HAP-1 (cell line): ENCODE measurements around the gene ERGIC1.

Experiments used
- DNase-seq, 2 experiments: peaks; one replicate each; pipeline ENCODE4 v3.0.0-alpha.2; 2016 to 2020; ENCODE audit warnings: low spot score in 2 of 2
- H3K27me3 ChIP-seq: fragments of 250-450 bp; sonication (Bioruptor Pico); 2 replicates; pipeline ENCODE4 v1.5.1; 2020; ENCODE audit warnings: low read depth, mild to moderate bottlenecking, moderate library complexity
- H3K36me3 ChIP-seq: fragments of 250-450 bp; sonication (Bioruptor Pico); replicated peaks from 2 replicates; pipeline ENCODE4 v1.5.1; 2020; ENCODE audit warnings: mild to moderate bottlenecking
- H3K4me1 ChIP-seq: fragments of 250-450 bp; sonication (Bioruptor Pico); 2 replicates; pipeline ENCODE4 v1.5.1; 2020; ENCODE audit warnings: mild to moderate bottlenecking
- H3K4me3 ChIP-seq: fragments of 250-450 bp; sonication (Bioruptor Pico); 2 replicates; pipeline ENCODE4 v1.5.1; 2020; ENCODE audit warnings: mild to moderate bottlenecking, moderate library complexity
- H3K9me3 ChIP-seq: fragments of 250-450 bp; sonication (Bioruptor Pico); 2 replicates; pipeline ENCODE4 v1.5.1; 2020; ENCODE audit warnings: mild to moderate bottlenecking, moderate library complexity
- in situ Hi-C: fragments of 300-500 bp; cut with MboI; formaldehyde crosslinking; loops from 3 replicates; pipeline ENCODE4 v1.14.3; 2020; ENCODE audit warnings: low sequenced_read_pairs, inconsistent platforms, mixed read lengths

ERGIC1 gene

DNA sequence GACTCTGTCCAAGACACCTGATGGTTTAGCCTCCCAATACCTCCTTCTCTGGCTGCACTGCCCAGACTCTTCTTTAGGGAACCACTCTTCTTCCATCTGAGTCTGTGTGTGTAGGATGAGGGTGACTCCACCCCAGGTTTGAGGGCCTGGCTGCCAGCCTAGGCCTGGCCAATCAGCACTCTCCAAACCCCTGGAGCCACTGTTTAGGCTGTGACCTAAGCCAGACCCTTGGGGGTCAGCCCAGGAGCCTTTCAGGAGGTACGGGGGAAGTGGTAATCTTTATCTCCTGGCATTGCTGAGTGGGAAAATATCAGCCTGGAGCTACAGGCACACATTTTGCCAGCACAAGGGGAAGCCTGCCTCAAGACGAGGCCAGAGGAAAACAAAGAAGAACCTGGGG is 6.2 kb upstream of the ERGIC1 start:
- H3K9me3 ChIP-seq, result peaks cover 4% of the 10 kb centered on the region; the same call in 1 of the 2 replicates
- no peaks in the 10 kb centered on the region; the same call in 1 of the 2 replicates for H3K4me1 ChIP-seq
- in situ Hi-C loops, result no loop called here
- DNase-seq, result no peak
- no peaks in the 10 kb centered on the region for H3K27me3 ChIP-seq
- no peaks in the 10 kb centered on the region for H3K36me3 ChIP-seq
- H3K4me3 ChIP-seq, result no peak overlapping the region

DNA sequence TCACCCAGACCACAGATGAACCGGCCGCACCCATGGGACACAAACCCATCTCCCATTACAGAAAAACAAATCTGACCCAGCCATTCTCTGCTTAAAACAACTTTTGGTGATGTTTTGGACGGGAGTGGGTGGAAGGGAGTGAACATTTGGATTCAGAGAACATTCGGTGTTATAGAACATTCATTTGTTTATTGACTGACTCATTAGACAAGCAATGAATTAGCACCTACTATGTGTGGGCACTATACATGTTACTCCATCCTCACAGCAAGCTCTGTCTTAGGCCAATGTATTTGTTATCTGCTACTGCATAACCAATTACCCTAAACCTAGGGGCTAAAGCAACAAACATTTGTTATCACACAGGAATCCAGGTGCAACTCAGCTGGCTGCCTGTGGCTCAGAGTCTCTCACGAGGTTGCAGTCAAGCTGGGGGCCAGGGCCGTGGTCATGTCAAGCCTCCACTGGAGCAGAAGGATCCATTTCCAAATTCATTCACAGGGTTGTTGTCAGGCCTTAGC is 5.1 kb upstream of the ERGIC1 start:
- DNase-seq, result no peak
- Histone ChIP-seq H3K27me3 (no peaks in the 10 kb centered on the region), H3K36me3 (no peaks in the 10 kb centered on the region), H3K9me3 (peaks cover 4% of the 10 kb centered on the region; the same call in 1 of the 2 replicates), H3K4me3 (no peak overlapping the region), H3K4me1 (no peaks in the 10 kb centered on the region; the same call in 1 of the 2 replicates)
- in situ Hi-C loops, result no loop called here

DNA sequence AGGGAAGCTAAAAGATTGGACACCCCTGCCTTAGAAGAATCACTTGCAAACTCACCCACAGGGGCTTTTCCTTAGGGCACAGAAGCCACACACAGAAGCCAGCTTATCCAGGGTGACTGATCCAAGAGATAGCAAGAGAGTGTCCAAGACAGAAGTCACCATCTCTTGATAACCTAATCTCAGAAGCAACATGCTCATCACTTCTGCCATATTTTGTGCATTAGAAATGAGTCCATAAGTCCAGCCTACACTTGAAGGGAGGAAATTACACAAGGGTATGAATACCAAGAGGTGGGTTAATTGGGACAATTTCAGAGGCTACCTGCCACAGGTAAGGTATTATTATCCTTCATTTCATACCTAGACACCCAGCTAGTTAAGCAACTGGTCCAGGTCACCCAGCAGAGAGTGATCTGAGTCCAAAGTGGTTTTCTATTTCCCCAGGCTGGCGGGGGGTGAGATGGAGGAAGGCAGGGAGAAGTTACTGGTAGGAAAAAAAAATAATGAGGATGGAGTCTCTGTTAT is 3.7 kb upstream of the ERGIC1 start:
- Histone ChIP-seq H3K36me3 (no peaks in the 10 kb centered on the region), H3K4me1 (no peaks in the 10 kb centered on the region; the same call in none of the 2 replicates), H3K27me3 (no peaks in the 10 kb centered on the region), H3K9me3 (peaks cover 1% of the 10 kb centered on the region; the same call in 1 of the 2 replicates), H3K4me3 (no peak overlapping the region)
- in situ Hi-C loops, result no loop called here
- no peak for DNase-seq

GRCh38 chr5:172830876-172831662 is 3.0 kb upstream of the ERGIC1 start:
- H3K36me3 ChIP-seq, result no peaks in the 10 kb centered on the region
- no peaks in the 10 kb centered on the region for H3K27me3 ChIP-seq
- no peak overlapping the region for H3K4me3 ChIP-seq
- no peaks in the 10 kb centered on the region; the same call in 1 of the 2 replicates for H3K9me3 ChIP-seq
- no peak for DNase-seq
- in situ Hi-C loops, result no loop called here
- no peaks in the 10 kb centered on the region; the same call in none of the 2 replicates for H3K4me1 ChIP-seq

DNA sequence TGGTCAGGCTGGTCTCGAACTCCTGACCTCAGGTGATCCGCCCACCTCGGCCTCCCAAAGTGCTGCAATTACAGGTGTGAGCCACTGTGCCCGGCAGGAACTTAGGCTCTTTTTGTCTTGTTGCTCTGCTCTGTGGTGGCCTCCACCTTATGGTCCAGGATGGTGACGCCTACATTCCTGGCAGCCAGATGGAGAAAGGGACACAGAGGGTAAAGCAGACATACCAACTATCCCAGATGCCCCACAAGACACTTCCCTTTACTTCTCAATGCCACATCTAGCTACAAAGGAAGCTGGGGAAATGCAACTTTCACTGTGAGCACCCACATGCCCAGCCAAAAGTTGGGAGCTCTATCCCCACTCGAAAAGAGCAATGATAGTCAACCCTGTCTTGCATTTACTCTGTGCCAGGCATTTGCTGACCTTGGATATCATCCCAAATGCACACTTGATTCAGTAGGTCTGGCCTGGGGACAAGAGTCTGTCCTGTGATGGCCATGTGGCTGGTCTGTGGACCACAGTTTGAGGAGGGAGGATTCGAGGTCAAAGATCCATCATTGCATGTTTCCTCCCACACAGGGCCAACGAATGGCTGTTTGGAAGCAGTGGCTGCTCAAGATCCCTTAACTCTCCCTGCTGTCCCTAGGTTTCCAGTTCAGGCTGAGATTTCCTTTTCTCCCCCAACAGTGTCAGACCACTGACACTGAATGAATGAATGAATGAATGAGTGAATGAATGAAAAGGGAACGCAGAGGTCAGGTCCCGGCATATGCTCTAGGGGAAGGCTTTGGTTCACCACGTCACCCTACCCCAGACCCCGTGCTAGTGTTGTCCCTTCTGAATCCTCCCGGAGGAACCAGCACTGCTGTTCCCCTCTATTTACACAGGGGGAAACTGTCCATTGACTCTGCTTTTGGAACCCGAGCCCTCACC is 1.4 kb upstream of the ERGIC1 start:
- H3K27me3 ChIP-seq, result no peaks in the 10 kb centered on the region
- in situ Hi-C loops, result no loop called here
- no peak for DNase-seq
- H3K36me3 ChIP-seq, result 0 out of 2 replicates have a peak, but pooled peaks cover 5% of the 10 kb centered on the region
- H3K9me3 ChIP-seq, result no peaks in the 10 kb centered on the region
- no peak overlapping the region for H3K4me3 ChIP-seq
- H3K4me1 ChIP-seq, result no peaks in the 10 kb centered on the region; the same call in none of the 2 replicates

GRCh38 chr5:172833372-172833685 is 722 bp upstream of the ERGIC1 start:
- no peaks in the 10 kb centered on the region for H3K27me3 ChIP-seq
- no peaks in the 10 kb centered on the region for H3K9me3 ChIP-seq
- DNase-seq, result no peak
- peak overlapping the region; percentile 63 for H3K4me3 ChIP-seq
- 0 out of 2 replicates have a peak, but pooled peaks cover 5% of the 10 kb centered on the region for H3K36me3 ChIP-seq
- in situ Hi-C loops, result no loop called here
- no peaks in the 10 kb centered on the region; the same call in none of the 2 replicates for H3K4me1 ChIP-seq

GRCh38 chr5:172834415-172835289 is 601 bp downstream of the ERGIC1 start:
- DNase-seq, result peak; percentile 13 to 53
- in situ Hi-C loops, result no loop called here
- Histone ChIP-seq H3K4me3 (peak overlapping the region; percentile 63), H3K4me1 (no peaks in the 10 kb centered on the region; the same call in none of the 2 replicates), H3K9me3 (no peaks in the 10 kb centered on the region), H3K27me3 (no peaks in the 10 kb centered on the region), H3K36me3 (0 out of 2 replicates have a peak, but pooled peaks cover 5% of the 10 kb centered on the region)

GRCh38 chr5:172835290-172835993 is 1.4 kb downstream of the ERGIC1 start:
- H3K27me3 ChIP-seq, result no peaks in the 10 kb centered on the region
- in situ Hi-C loops, result no loop called here
- H3K9me3 ChIP-seq, result no peaks in the 10 kb centered on the region
- H3K36me3 ChIP-seq, result 0 out of 2 replicates have a peak, but pooled peaks cover 5% of the 10 kb centered on the region
- no peak for DNase-seq
- peak overlapping the region; percentile 63 for H3K4me3 ChIP-seq
- H3K4me1 ChIP-seq, result no peaks in the 10 kb centered on the region; the same call in none of the 2 replicates

GRCh38 chr5:172835994-172836356 is 1.9 kb downstream of the ERGIC1 start:
- in situ Hi-C loops, result no loop called here
- no peaks in the 10 kb centered on the region for H3K9me3 ChIP-seq
- H3K4me3 ChIP-seq, result no peak overlapping the region
- DNase-seq, result no peak
- 0 out of 2 replicates have a peak, but pooled peaks cover 5% of the 10 kb centered on the region for H3K36me3 ChIP-seq
- H3K27me3 ChIP-seq, result no peaks in the 10 kb centered on the region
- H3K4me1 ChIP-seq, result no peaks in the 10 kb centered on the region; the same call in 1 of the 2 replicates

DNA sequence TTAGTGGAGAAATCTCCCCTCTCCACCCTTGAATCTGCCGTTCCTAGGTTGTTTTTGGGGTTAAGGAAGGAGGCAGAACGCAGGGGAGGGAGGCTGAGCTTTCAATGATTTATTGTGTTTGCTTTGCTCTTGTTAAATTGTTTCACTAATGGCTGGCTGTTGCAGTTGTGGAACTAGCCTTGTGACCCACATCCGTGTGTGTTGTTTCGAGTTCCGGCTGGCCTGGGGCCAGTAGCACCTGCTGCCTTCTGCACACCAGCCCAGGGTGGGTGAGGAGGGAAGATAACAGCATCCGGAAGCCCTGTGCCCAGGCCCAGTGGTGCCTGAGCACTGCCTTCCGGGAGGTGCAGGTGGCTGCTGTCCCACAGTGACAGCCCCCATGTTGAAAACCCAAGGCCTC is 3.6 kb downstream of the ERGIC1 start:
- Histone ChIP-seq H3K27me3 (no peaks in the 10 kb centered on the region), H3K4me1 (no peaks in the 10 kb centered on the region; the same call in 1 of the 2 replicates), H3K9me3 (no peaks in the 10 kb centered on the region), H3K36me3 (0 out of 2 replicates have a peak, but pooled peaks cover 5% of the 10 kb centered on the region), H3K4me3 (no peak overlapping the region)
- no peak for DNase-seq
- in situ Hi-C loops, result no loop called here

DNA sequence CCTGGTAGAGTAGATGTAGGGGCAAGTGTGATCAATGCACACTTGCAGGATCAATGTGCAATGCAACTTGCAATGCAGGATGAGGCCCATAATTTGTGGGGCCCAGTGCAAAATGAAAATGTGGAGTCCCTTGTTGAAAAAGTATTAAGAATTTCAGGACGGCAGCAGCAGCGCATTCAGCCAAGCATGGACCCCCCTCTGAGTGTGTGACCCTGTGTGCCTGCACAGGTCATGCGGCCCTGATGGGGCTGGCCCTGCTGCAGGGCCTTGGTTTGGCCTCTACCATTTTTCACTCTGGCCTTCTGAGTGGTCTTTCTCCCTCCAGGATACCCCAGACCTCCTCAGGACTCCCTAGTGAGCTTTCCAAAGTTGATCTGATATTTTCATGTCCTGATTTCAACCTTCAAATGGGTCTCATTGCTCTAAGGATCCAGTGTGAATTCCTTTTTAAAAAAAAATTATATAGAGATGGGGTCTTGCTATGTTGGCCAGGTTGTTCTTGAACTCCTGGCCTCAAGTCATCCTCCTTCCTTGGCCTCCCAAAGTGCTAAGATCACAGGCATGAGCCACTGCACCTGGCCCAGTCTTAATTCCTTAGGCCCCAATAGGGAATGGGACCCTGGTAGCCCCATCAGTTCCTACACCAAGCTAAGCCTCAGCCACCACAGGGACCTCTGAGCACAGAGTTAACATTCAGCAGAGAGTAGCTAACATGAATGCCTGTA is 4.3 kb downstream of the ERGIC1 start:
- Histone ChIP-seq H3K4me1 (no peaks in the 10 kb centered on the region; the same call in 1 of the 2 replicates), H3K36me3 (0 out of 2 replicates have a peak, but pooled peaks cover 5% of the 10 kb centered on the region), H3K9me3 (no peaks in the 10 kb centered on the region), H3K27me3 (no peaks in the 10 kb centered on the region), H3K4me3 (no peak overlapping the region)
- DNase-seq, result no peak
- in situ Hi-C loops, result no loop called here
